Epithelial cell of esophagus (primary cell): ENCODE results near the gene NUMBL.
"Not testable (repeated sequence)": the region's sequence is repeated elsewhere in the genome, so short reads cannot be mapped to it uniquely, and the experiment has no call there.

Experiments used
- DNase-seq: peaks from one replicate; pipeline ENCODE4 v3.0.0; 2010; ENCODE audit warnings: low read depth
- H3K4me3 ChIP-seq: 2 replicates; pipeline ENCODE4 v1.5.1; 2011; ENCODE audit warnings: mild to moderate bottlenecking, low read length, control low read depth
- CTCF ChIP-seq: IDR thresholded peaks from 2 replicates; pipeline ENCODE4 v1.5.1; 2011; ENCODE audit warnings: low read depth, mild to moderate bottlenecking, low read length, control low read depth, inconsistent platforms; ENCODE audit not compliant: insufficient read depth; ENCODE audit errors: missing control alignments

Gene NUMBL

GRCh38 chr19:40663695-40664692, 26.5 kb downstream of the NUMBL start:
- TF ChIP-seq CTCF = no peak
- H3K4me3 ChIP-seq = peak overlapping the region; percentile 48
- no peak for DNase-seq

GRCh38 chr19:40662925-40663694, 27.3 kb downstream of the NUMBL start:
- H3K4me3 ChIP-seq = peak overlapping the region; percentile 48
- DNase-seq = peak; percentile 83
- no peak for TF ChIP-seq CTCF

GRCh38 chr19:40661616-40662015, 28.8 kb downstream of the NUMBL start:
- no peak for DNase-seq
- TF ChIP-seq CTCF = no peak
- H3K4me3 ChIP-seq = no peak overlapping the region

- TF ChIP-seq CTCF = no peak
- no peak overlapping the region for H3K4me3 ChIP-seq
- no peak for DNase-seq
Observed at GRCh38 chr19:40659566-40659965, 30.9 kb downstream of the NUMBL start.

- no peak for DNase-seq
- no peak for TF ChIP-seq CTCF
- no peak overlapping the region for H3K4me3 ChIP-seq
Observed at GRCh38 chr19:40659116-40659515, 31.3 kb downstream of the NUMBL start.

GRCh38 chr19:40658031-40658430, 32.4 kb downstream of the NUMBL start:
- DNase-seq = no peak
- no peak overlapping the region for H3K4me3 ChIP-seq
- no peak for TF ChIP-seq CTCF

- DNase-seq, H3K4me3 ChIP-seq: not testable (repeated sequence)
Observed at GRCh38 chr19:40655684-40656083, 34.8 kb downstream of the NUMBL start.

- not testable (repeated sequence) for H3K4me3 ChIP-seq, DNase-seq
Observed at GRCh38 chr19:40652303-40652702, 38.1 kb downstream of the NUMBL start.
